Measurements from ENCODE around the gene SLC6A2. TPM values are rescaled to one million over a fixed set of nuclear protein-coding genes. Genes with fewer than 3 reads are reported as not detected.
A peak's percentile ranks its signal among the peaks of the same experiment; 100 is the strongest.

SLC6A2 gene
- total and polyA plus RNA-seq, 2 of the 13 experiments (the other 11 are each of a cell fraction or from before 2014, with no cell fraction given) = 0.62 to 0.66 TPM

DNA sequence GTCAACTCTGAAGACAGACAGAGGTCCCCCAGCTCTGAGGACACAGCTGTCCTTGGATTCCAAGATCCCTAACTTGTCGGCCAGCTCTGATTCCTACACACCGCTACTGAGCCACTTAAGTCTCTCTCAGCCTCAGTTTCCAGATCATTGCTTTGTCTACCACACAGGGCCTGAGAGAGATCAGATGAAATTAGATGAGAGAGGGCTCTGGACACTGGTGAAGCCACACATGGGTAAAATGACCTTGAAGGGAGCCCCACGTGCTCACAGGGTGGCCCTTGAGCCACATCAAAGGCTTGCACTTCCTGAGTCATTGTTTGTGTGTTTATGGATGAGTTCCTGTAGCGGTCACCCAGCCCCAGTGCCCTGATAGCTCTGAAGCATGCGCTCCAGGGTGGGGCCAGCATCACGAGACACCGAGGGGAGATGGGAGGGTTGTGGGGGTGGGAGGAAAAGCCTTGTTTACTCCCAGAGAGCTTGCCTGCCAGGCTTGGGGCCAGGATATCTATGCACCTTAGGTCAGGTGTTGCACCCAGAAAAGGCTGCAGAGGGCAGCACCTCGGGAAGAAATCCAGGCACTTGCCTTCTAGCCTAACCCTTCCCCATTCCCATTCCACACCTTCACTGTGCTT is 32.7 kb upstream of the SLC6A2 start (continued):
- TF ChIP-seq ZNF674 (CRISPR knock-in tag; IDR thresholded peaks at IDR 0.05; ENCODE audit: low read depth) (no peak; the same call in 1 of the 2 replicates), KLF6 (CRISPR knock-in tag; IDR thresholded peaks at IDR 0.05) (peak; percentile 95; the same call in 1 of the 2 replicates), GTF3A (CRISPR knock-in tag; conservative IDR thresholded peaks at IDR 0.05) (no peak), BCL6 (CRISPR knock-in tag; IDR thresholded peaks at IDR 0.05) (peak; percentile 95), MBD4 (IDR thresholded peaks at IDR 0.05; ENCODE audit: borderline replicate concordance, low read length) (no peak; the same call in 1 of the 2 replicates), ZFP36L2 (CRISPR knock-in tag; IDR thresholded peaks at IDR 0.05) (0 out of 2 replicates have a peak, but pooled peaks have one; percentile 7), ZNF263 (CRISPR knock-in tag; IDR thresholded peaks at IDR 0.05) (peak; percentile 46; the same call in 1 of the 2 replicates), ELF3 (CRISPR knock-in tag; IDR thresholded peaks at IDR 0.05) (peak; percentile 95), CBX2 (IDR thresholded peaks at IDR 0.05; ENCODE audit: low read depth, low read length) (no peak), CBX2 (CRISPR knock-in tag; IDR thresholded peaks at IDR 0.05; ENCODE audit: low read depth) (no peak; the same call in 1 of the 2 replicates), ZNF782 (CRISPR knock-in tag; IDR thresholded peaks at IDR 0.05; ENCODE audit: borderline replicate concordance) (peak; percentile 88; the same call in 1 of the 2 replicates), ZNF768 (CRISPR knock-in tag; IDR thresholded peaks at IDR 0.05) (peak; percentile 28; the same call in 1 of the 2 replicates), NR1H2 (CRISPR knock-in tag; IDR thresholded peaks at IDR 0.05; ENCODE audit: borderline replicate concordance, low read depth) (no peak), HMGA1 (CRISPR knock-in tag; conservative IDR thresholded peaks at IDR 0.05) (no peak), ZBTB37 (CRISPR knock-in tag; IDR thresholded peaks at IDR 0.05) (no peak), CHD2 (IDR thresholded peaks at IDR 0.05; ENCODE audit: low read depth, low read length) (peak; percentile 46; the same call in 1 of the 2 replicates), ZBTB3 (CRISPR knock-in tag; IDR thresholded peaks at IDR 0.05; ENCODE audit: borderline replicate concordance, low read depth) (peak; percentile 89; the same call in 1 of the 2 replicates)
- TF ChIP-seq, protein P1, sequence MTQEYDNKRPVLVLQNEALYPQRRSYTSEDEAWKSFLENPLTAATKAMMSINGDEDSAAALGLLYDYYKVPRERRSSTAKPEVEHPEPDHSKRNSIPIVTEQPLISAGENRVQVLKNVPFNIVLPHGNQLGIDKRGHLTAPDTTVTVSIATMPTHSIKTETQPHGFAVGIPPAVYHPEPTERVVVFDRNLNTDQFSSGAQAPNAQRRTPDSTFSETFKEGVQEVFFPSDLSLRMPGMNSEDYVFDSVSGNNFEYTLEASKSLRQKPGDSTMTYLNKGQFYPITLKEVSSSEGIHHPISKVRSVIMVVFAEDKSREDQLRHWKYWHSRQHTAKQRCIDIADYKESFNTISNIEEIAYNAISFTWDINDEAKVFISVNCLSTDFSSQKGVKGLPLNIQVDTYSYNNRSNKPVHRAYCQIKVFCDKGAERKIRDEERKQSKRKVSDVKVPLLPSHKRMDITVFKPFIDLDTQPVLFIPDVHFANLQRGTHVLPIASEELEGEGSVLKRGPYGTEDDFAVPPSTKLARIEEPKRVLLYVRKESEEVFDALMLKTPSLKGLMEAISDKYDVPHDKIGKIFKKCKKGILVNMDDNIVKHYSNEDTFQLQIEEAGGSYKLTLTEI (CRISPR knock-in tag; conservative IDR thresholded peaks at IDR 0.05) = no peak
- TF ChIP-seq, protein P2, sequence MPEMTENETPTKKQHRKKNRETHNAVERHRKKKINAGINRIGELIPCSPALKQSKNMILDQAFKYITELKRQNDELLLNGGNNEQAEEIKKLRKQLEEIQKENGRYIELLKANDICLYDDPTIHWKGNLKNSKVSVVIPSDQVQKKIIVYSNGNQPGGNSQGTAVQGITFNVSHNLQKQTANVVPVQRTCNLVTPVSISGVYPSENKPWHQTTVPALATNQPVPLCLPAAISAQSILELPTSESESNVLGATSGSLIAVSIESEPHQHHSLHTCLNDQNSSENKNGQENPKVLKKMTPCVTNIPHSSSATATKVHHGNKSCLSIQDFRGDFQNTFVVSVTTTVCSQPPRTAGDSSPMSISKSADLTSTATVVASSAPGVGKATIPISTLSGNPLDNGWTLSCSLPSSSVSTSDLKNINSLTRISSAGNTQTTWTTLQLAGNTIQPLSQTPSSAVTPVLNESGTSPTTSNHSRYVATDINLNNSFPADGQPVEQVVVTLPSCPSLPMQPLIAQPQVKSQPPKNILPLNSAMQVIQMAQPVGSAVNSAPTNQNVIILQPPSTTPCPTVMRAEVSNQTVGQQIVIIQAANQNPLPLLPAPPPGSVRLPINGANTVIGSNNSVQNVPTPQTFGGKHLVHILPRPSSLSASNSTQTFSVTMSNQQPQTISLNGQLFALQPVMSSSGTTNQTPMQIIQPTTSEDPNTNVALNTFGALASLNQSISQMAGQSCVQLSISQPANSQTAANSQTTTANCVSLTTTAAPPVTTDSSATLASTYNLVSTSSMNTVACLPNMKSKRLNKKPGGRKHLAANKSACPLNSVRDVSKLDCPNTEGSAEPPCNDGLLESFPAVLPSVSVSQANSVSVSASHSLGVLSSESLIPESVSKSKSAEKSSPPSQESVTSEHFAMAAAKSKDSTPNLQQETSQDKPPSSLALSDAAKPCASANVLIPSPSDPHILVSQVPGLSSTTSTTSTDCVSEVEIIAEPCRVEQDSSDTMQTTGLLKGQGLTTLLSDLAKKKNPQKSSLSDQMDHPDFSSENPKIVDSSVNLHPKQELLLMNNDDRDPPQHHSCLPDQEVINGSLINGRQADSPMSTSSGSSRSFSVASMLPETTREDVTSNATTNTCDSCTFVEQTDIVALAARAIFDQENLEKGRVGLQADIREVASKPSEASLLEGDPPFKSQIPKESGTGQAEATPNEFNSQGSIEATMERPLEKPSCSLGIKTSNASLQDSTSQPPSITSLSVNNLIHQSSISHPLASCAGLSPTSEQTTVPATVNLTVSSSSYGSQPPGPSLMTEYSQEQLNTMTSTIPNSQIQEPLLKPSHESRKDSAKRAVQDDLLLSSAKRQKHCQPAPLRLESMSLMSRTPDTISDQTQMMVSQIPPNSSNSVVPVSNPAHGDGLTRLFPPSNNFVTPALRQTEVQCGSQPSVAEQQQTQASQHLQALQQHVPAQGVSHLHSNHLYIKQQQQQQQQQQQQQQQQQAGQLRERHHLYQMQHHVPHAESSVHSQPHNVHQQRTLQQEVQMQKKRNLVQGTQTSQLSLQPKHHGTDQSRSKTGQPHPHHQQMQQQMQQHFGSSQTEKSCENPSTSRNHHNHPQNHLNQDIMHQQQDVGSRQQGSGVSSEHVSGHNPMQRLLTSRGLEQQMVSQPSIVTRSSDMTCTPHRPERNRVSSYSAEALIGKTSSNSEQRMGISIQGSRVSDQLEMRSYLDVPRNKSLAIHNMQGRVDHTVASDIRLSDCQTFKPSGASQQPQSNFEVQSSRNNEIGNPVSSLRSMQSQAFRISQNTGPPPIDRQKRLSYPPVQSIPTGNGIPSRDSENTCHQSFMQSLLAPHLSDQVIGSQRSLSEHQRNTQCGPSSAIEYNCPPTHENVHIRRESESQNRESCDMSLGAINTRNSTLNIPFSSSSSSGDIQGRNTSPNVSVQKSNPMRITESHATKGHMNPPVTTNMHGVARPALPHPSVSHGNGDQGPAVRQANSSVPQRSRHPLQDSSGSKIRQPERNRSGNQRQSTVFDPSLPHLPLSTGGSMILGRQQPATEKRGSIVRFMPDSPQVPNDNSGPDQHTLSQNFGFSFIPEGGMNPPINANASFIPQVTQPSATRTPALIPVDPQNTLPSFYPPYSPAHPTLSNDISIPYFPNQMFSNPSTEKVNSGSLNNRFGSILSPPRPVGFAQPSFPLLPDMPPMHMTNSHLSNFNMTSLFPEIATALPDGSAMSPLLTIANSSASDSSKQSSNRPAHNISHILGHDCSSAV (CRISPR knock-in tag; IDR thresholded peaks at IDR 0.05; ENCODE audit: borderline replicate concordance) = no peak
